Measurements from ENCODE around the gene LRRC28.

DNA sequence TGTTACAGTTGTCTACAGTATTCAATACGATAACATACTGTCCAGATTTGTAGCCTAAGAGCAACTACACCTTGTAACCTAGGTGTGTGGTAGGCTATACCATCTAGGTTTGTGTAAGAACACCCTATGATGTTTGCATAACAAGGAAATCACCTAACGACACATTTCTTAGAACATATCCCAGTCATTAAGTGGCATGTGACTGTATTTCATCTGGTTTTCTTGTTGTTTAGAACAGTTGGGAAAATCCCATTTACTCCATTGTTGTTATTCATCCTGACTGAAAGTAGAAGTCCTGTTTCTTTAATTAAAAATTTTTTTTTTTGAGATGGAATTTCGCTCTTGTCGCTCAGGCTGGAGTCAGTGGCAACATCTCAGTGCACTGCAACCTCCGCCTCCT lies 31.3 kb downstream of the LRRC28 start:
- no peak for TF ChIP-seq EP300 (IDR thresholded peaks at IDR 0.05; ENCODE audit: low read depth)
- TF ChIP-seq, protein P1, sequence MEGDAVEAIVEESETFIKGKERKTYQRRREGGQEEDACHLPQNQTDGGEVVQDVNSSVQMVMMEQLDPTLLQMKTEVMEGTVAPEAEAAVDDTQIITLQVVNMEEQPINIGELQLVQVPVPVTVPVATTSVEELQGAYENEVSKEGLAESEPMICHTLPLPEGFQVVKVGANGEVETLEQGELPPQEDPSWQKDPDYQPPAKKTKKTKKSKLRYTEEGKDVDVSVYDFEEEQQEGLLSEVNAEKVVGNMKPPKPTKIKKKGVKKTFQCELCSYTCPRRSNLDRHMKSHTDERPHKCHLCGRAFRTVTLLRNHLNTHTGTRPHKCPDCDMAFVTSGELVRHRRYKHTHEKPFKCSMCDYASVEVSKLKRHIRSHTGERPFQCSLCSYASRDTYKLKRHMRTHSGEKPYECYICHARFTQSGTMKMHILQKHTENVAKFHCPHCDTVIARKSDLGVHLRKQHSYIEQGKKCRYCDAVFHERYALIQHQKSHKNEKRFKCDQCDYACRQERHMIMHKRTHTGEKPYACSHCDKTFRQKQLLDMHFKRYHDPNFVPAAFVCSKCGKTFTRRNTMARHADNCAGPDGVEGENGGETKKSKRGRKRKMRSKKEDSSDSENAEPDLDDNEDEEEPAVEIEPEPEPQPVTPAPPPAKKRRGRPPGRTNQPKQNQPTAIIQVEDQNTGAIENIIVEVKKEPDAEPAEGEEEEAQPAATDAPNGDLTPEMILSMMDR (IDR thresholded peaks at IDR 0.05): no peak
